Activated CD4-positive, alpha-beta T cell treated with anti-CD3 and anti-CD28 coated beads, Interleukin-2, amount 10 ng/mL, durations not matched to agents 7 days and 5 days (primary cell): ENCODE measurements around the gene EPHA1. TPM values are rescaled to one million over a fixed set of nuclear protein-coding genes. Genes with fewer than 3 reads are reported as not detected.
"Not testable (repeated sequence)": the region's sequence is repeated elsewhere in the genome, so short reads cannot be mapped to it uniquely, and the experiment has no call there.

Experiments used
- CTCF ChIA-PET: fragments of 350-600 bp; sonication (Branson Sonifier 250); formaldehyde crosslinking; loops from one replicate; lab custom pipeline; 2021; ENCODE audit warnings: antibody characterized with exemption; lab: Charles Lee
- POLR2A ChIA-PET: fragments of 350-600 bp; sonication (Branson Sonifier 250); formaldehyde crosslinking; loops from one replicate; lab custom pipeline; 2021; ENCODE audit warnings: antibody characterized with exemption; lab: Charles Lee
- DNase-seq: peaks from one replicate; pipeline ENCODE4 v3.0.0-alpha.2; 2020
- H3K27ac Mint-ChIP-seq: one replicate; pipeline ENCODE4 v1.8.0; 2021; ENCODE audit warnings: mild to moderate bottlenecking, moderate library complexity, mixed read lengths
- H3K27me3 Mint-ChIP-seq: one replicate; pipeline ENCODE4 v1.8.0; 2021; ENCODE audit warnings: mixed read lengths
- H3K36me3 Mint-ChIP-seq: one replicate; pipeline ENCODE4 v1.8.0; 2021; ENCODE audit warnings: low read depth, mixed read lengths
- H3K4me1 Mint-ChIP-seq: one replicate; pipeline ENCODE4 v1.8.0; 2021; ENCODE audit warnings: mixed read lengths
- H3K4me3 Mint-ChIP-seq: one replicate; pipeline ENCODE4 v1.8.0; 2021; ENCODE audit warnings: mild to moderate bottlenecking, moderate library complexity, mixed read lengths
- H3K9me3 Mint-ChIP-seq: one replicate; pipeline ENCODE4 v1.8.0; 2021; ENCODE audit warnings: mixed read lengths
- total RNA-seq, 2 experiments: library from RNA; stranded (reverse); gene quantifications; one replicate each; pipeline ENCODE4 v1.2.3, GENCODE V29; 2021

EPHA1 gene
- total RNA-seq, 2 experiments from 2014 or later: 10.0 to 11.4 TPM

DNA sequence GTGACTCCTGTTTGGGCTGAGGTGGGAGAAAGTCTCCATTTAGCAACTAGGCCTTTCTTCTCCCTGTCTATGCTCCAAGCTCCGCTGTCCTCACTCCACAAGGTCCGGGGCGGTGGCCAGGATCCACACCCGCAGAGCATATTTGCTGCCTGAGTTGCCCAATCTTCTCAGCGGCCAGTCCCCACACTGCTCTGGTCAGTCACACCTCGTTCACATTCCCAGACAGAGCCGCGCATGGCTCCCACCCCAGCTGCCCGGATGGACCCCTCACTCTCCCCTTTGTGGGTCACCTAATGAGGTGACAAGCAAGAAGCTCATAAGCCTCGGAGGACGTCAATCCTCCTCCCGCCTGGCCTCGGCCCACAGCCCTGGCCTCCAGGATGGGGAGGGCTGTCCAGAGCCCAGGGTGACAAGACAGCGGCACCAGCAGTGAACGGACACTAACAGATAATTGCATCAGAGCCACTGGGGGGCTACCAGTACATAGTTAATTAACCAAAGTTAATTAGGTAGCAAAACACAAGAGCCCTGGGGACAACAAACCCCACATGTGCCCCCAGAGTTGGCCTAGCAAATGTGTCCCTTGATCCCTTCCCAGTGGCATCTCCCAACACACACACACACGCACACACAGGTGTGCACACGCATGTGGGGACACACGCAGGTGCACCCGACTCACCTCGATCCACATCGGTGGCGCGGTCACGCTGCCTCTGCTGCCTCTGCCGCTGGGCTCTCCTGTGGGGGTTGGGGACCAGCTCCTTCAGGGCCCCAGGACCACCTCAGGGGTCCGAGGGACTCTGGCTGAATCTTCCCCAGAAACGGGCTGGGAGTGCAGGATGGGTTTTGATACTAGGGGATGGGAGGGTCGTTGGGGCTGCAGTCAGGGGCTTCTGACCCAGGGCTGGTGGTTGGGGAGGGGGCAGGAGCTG is 11.8 kb downstream of the EPHA1 start:
- POLR2A ChIA-PET: no interaction called here
- peak overlapping the region; percentile 25 for H3K27ac Mint-ChIP-seq
- CTCF ChIA-PET: interaction anchor here (0.9 to 5.6 kb wide), 3 partner anchors 10 to 13 kb away, joined by 4 to 41 read pairs (median 5); partner anchors contain the start of gene EPHA1
- no peaks in the 10 kb centered on the region for H3K27me3 Mint-ChIP-seq
- H3K9me3 Mint-ChIP-seq: no peaks in the 10 kb centered on the region
- H3K36me3 Mint-ChIP-seq: peaks cover 5% of the 10 kb centered on the region
- peaks cover 14% of the 10 kb centered on the region for H3K4me1 Mint-ChIP-seq
- no peak for DNase-seq
- no peak overlapping the region for H3K4me3 Mint-ChIP-seq

DNA sequence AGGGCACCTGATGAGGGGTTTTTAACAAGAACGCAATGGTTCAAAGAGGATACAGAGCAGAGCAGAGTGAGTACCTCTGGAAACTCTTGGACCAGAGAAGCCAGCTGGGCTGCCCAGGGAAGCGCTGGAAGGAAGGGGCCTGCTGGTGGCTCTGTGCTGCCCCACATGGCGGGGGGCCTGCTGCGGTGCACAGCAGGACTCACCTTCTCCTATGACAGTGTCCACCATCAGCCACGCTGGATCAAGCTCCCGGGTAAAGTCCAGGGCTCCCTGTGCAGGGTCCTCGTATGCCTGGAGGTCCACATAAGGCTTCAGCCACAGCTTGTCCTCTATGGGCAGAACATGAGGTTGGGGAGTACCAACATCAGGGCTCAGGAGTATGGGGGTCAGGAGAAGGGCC is 12.5 kb downstream of the EPHA1 start:
- H3K4me1 Mint-ChIP-seq: peaks cover 14% of the 10 kb centered on the region
- H3K4me3 Mint-ChIP-seq: no peak overlapping the region
- H3K9me3 Mint-ChIP-seq: no peaks in the 10 kb centered on the region
- H3K27ac Mint-ChIP-seq: no peak overlapping the region
- no peak for DNase-seq
- no peaks in the 10 kb centered on the region for H3K27me3 Mint-ChIP-seq
- CTCF ChIA-PET: interaction anchor here (0.9 to 5.6 kb wide), 4 partner anchors 10 to 16 kb away, joined by 4 to 41 read pairs (median 6); partner anchors contain the start of gene EPHA1
- POLR2A ChIA-PET: no interaction called here
- peaks cover 8% of the 10 kb centered on the region for H3K36me3 Mint-ChIP-seq

DNA sequence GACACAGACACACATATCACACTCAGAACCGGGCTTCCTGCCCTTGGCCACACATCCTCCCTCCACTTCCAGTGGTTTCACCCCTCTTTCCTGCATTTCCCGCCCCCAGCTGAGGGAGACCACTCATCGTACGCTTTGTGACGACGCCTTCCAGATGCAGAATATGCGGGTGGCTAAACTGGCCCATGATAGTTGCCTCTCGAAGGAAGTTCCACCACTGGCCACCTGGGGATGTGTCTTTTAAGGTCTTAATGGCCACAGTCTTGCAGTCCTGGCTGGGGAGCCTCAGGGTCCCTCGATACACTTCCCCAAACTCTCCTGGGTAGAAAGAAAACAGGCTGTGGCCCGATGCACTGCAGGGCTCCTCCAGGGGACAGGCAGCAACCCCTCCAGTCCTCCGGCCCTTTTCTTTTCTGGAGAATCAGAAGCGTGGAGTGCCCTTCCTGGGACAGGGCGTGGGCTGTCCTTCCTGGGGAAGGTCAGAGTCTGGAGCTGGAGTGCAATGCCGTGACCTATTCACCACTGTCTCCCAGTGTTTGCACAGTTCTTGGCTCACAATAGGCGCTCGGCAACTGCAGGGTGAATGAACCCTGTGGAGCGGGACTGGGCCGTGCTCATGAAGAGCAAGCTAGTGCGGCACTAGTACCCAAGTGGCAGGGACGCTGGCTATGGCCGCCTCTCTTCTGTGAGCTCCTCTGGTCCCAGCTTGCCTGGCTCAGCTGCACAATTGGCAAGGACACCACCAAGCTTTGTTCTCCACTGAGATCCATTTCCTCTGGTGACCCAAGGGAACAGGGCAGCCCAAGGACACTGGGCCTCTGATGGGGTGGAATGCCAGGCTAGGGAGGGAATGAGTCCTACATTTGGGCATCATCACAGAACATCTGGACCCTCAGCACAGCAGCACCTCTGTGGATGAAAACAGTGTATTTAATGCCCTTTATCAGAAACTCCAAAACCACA is 13.2 kb downstream of the EPHA1 start:
- Mint-ChIP-seq H3K4me1 (peaks cover 14% of the 10 kb centered on the region), H3K9me3 (no peaks in the 10 kb centered on the region)
- POLR2A ChIA-PET: no interaction called here

DNA sequence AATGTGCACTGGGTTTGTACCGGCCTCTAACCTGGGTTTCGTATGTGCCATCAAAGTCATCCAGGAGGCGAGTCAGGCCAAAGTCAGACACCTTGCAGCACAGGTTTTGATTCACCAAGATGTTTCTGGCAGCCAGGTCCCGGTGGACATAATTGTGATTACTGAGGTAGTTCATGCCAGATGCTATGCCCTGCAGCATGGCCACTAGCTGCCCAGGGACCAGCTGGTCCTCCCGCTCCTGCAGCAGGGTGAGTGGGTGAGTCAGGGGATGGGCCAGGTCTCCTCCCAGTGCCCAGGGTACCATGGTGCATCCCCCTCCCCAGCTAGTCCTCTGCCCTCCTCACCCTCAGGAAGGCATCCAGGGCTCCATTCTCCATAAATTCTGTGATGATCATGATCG is 13.9 kb downstream of the EPHA1 start:
- no peak overlapping the region for H3K27ac Mint-ChIP-seq
- ChIA-PET CTCF (interaction anchor here (5.6 kb wide), 1 partner anchor 12 kb away, joined by 41 read pairs; the partner anchor contains the start of gene EPHA1), POLR2A (no interaction called here)
- H3K9me3 Mint-ChIP-seq: no peaks in the 10 kb centered on the region
- H3K4me1 Mint-ChIP-seq: peaks cover 19% of the 10 kb centered on the region
- DNase-seq: no peak
- H3K4me3 Mint-ChIP-seq: no peak overlapping the region
- peaks cover 18% of the 10 kb centered on the region for H3K36me3 Mint-ChIP-seq
- no peaks in the 10 kb centered on the region for H3K27me3 Mint-ChIP-seq

More for the DNA sequence above, 13.2 kb downstream of the EPHA1 start:
- CTCF ChIA-PET: interaction anchor here (0.9 to 5.6 kb wide), 4 partner anchors 9 to 15 kb away, joined by 4 to 41 read pairs (median 6); partner anchors contain the start of gene EPHA1
- no peak for DNase-seq
- Mint-ChIP-seq H3K27me3 (no peaks in the 10 kb centered on the region), H3K27ac (peak overlapping the region; percentile 2), H3K36me3 (peaks cover 11% of the 10 kb centered on the region), H3K4me3 (no peak overlapping the region)

DNA sequence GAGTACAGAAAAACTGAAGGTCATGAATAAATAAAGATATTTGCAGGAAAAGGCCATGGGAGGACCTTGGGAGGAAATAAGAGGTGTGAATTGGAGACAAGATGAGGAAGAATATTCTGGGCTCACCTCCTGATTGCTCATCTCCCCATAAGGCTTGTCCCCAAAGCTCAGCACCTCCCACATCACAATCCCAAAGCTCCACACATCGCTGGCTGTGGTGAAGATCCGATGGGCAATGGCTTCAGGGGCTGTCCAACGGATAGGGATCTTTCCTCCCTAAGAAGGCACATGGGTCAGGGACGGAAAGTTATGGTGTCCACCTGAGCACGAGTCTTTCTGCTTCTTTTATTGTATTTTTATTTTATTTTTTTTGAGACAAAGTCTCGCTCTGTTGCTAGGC is 14.6 kb downstream of the EPHA1 start:
- ChIA-PET POLR2A (no interaction called here), CTCF (interaction anchor here (1.2 to 5.6 kb wide), 2 partner anchors 13 to 22 kb away, joined by 5 to 41 read pairs; partner anchors contain the start of gene EPHA1)
- no peak overlapping the region for H3K4me3 Mint-ChIP-seq

GRCh38 chr7:143393267-143394041 is 15.2 kb downstream of the EPHA1 start:
- no peaks in the 10 kb centered on the region for H3K27me3 Mint-ChIP-seq
- no peak for DNase-seq
- H3K9me3 Mint-ChIP-seq: no peaks in the 10 kb centered on the region
- peaks cover 27% of the 10 kb centered on the region for H3K4me1 Mint-ChIP-seq
- H3K4me3 Mint-ChIP-seq: no peak overlapping the region
- peaks cover 27% of the 10 kb centered on the region for H3K36me3 Mint-ChIP-seq
- peak overlapping the region; percentile 54 for H3K27ac Mint-ChIP-seq
- ChIA-PET CTCF (interaction anchor here (1.2 to 5.6 kb wide), 3 partner anchors 13 to 21 kb away, joined by 5 to 41 read pairs (median 11); partner anchors contain the start of genes EPHA1 and ZYX), POLR2A (no interaction called here)

More for the DNA sequence above, 14.6 kb downstream of the EPHA1 start:
- peaks cover 25% of the 10 kb centered on the region for H3K36me3 Mint-ChIP-seq
- H3K9me3 Mint-ChIP-seq: no peaks in the 10 kb centered on the region
- H3K27ac Mint-ChIP-seq: no peak overlapping the region
- no peaks in the 10 kb centered on the region for H3K27me3 Mint-ChIP-seq
- peaks cover 26% of the 10 kb centered on the region for H3K4me1 Mint-ChIP-seq
- DNase-seq: no peak

- ChIA-PET CTCF (interaction anchor here (0.6 to 5.6 kb wide), 6 partner anchors 9 to 432 kb away, joined by 3 to 41 read pairs (median 4); partner anchors contain the start of genes EPHA1 and ZYX), POLR2A (no interaction called here)
- no peak for DNase-seq
- no peaks in the 10 kb centered on the region for H3K27me3 Mint-ChIP-seq
- no peak overlapping the region for H3K4me3 Mint-ChIP-seq
- H3K27ac Mint-ChIP-seq: no peak overlapping the region
- peaks cover 28% of the 10 kb centered on the region for H3K4me1 Mint-ChIP-seq
- H3K36me3 Mint-ChIP-seq: peaks cover 27% of the 10 kb centered on the region
- no peaks in the 10 kb centered on the region for H3K9me3 Mint-ChIP-seq
Observed at GRCh38 chr7:143392875-143393266, 15.8 kb downstream of the EPHA1 start.

GRCh38 chr7:143392427-143392826 is 16.2 kb downstream of the EPHA1 start:
- CTCF ChIA-PET: interaction anchor here (0.6 to 5.6 kb wide), 5 partner anchors 9 to 431 kb away, joined by 3 to 41 read pairs (median 4); partner anchors contain the start of genes EPHA1 and ZYX
- H3K27me3 Mint-ChIP-seq, DNase-seq, H3K4me3 Mint-ChIP-seq, H3K9me3 Mint-ChIP-seq, H3K27ac Mint-ChIP-seq, POLR2A ChIA-PET: not testable (repeated sequence)
- Mint-ChIP-seq H3K36me3 (peaks cover 31% of the 10 kb centered on the region), H3K4me1 (peaks cover 31% of the 10 kb centered on the region)

- no peaks in the 10 kb centered on the region for H3K27me3 Mint-ChIP-seq
- peaks cover 31% of the 10 kb centered on the region for H3K36me3 Mint-ChIP-seq
- no peak overlapping the region for H3K27ac Mint-ChIP-seq
- no peak for DNase-seq
- POLR2A ChIA-PET: no interaction called here
- H3K4me3 Mint-ChIP-seq: no peak overlapping the region
- peaks cover 31% of the 10 kb centered on the region for H3K4me1 Mint-ChIP-seq
- H3K9me3 Mint-ChIP-seq: no peaks in the 10 kb centered on the region
- CTCF ChIA-PET: interaction anchor here (1.1 to 5.6 kb wide), 7 partner anchors 10 to 339 kb away, joined by 3 to 41 read pairs (median 4); partner anchors contain the start of genes EPHA1 and ZYX
Observed at GRCh38 chr7:143391462-143392404, 16.9 kb downstream of the EPHA1 start.

DNA sequence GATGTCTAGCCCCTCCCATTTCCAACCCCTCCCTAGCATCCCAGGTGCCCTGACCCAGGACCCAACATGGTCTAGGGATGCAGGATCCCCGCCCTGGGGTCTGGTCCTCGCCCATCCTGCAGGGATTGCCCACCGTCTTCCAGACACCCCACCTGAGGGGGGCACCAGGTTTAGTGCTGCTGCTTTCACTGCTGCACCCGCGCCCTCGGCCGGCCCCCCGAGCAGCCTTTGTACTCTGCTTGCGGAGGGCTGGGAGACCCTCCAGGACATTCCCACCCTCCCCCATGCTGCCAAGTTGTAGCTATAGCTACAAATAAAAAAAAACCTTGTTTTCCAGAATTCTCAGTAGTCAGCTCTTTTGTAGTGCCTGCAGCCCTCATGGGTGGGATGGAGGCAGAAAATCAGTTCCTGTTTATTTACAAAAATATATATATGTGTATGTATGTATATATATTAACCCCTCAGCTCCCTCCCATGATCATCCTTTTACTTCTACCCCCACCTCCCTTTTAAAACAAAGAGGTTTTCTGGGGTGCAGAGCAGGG is 17.8 kb downstream of the EPHA1 start:
- ChIA-PET CTCF (interaction anchor here (0.8 to 3.6 kb wide), 6 partner anchors 8 to 151 kb away, joined by 3 to 18 read pairs (median 3); partner anchors contain the start of genes EPHA1 and ZYX), POLR2A (no interaction called here)

More for the DNA sequence above, 17.8 kb downstream of the EPHA1 start:
- no peak overlapping the region for H3K4me3 Mint-ChIP-seq
- H3K27ac Mint-ChIP-seq: no peak overlapping the region
- peaks cover 31% of the 10 kb centered on the region for H3K4me1 Mint-ChIP-seq
- H3K36me3 Mint-ChIP-seq: peaks cover 31% of the 10 kb centered on the region
- DNase-seq: no peak
- H3K9me3 Mint-ChIP-seq: no peaks in the 10 kb centered on the region
- H3K27me3 Mint-ChIP-seq: no peaks in the 10 kb centered on the region
